SIG-M5 (cell line): ENCODE results near the gene CDH13.

Experiments used
- DNase-seq: peaks from one replicate; lab custom pipeline; 2025; lab: John Stamatoyannopoulos, UW

CDH13 gene

GRCh38 chr16:83515395-83515794, 888.6 kb downstream of the CDH13 start:
- no peak for DNase-seq

- no peak for DNase-seq
Measured at GRCh38 chr16:83516931-83517330, 890.2 kb downstream of the CDH13 start.

GRCh38 chr16:83517398-83517797, 890.6 kb downstream of the CDH13 start:
- no peak for DNase-seq

- DNase-seq = no peak
Measured at GRCh38 chr16:83520596-83520995, 893.8 kb downstream of the CDH13 start.

- no peak for DNase-seq
Measured at GRCh38 chr16:83530293-83530692, 903.5 kb downstream of the CDH13 start.

- no peak for DNase-seq
Measured at GRCh38 chr16:83532634-83533033, 905.9 kb downstream of the CDH13 start.

- DNase-seq = no peak
Measured at GRCh38 chr16:83533193-83533592, 906.4 kb downstream of the CDH13 start.

- no peak for DNase-seq
Measured at GRCh38 chr16:83538707-83539106, 911.9 kb downstream of the CDH13 start.

GRCh38 chr16:83539736-83540490, 913.1 kb downstream of the CDH13 start:
- DNase-seq = no peak

GRCh38 chr16:83541231-83541630, 914.5 kb downstream of the CDH13 start:
- no peak for DNase-seq

- DNase-seq = no peak
Measured at GRCh38 chr16:83542491-83542890, 915.7 kb downstream of the CDH13 start.

- no peak for DNase-seq
Measured at GRCh38 chr16:83549316-83550182, 922.8 kb downstream of the CDH13 start.

GRCh38 chr16:83550183-83550569, 923.4 kb downstream of the CDH13 start:
- DNase-seq = no peak

- DNase-seq = no peak
Measured at GRCh38 chr16:83552228-83552627, 925.5 kb downstream of the CDH13 start.

- no peak for DNase-seq
Measured at GRCh38 chr16:83552930-83553329, 926.2 kb downstream of the CDH13 start.

GRCh38 chr16:83554096-83554495, 927.3 kb downstream of the CDH13 start:
- DNase-seq = no peak

- DNase-seq = no peak
Measured at GRCh38 chr16:83554540-83554939, 927.8 kb downstream of the CDH13 start.

- no peak for DNase-seq
Measured at GRCh38 chr16:83561876-83562275, 935.1 kb downstream of the CDH13 start.

- DNase-seq = no peak
Measured at GRCh38 chr16:83568345-83568744, 941.6 kb downstream of the CDH13 start.

GRCh38 chr16:83574388-83574787, 947.6 kb downstream of the CDH13 start:
- DNase-seq = no peak

- DNase-seq = no peak
Measured at GRCh38 chr16:83577078-83577745, 950.4 kb downstream of the CDH13 start.

GRCh38 chr16:83578171-83578570, 951.4 kb downstream of the CDH13 start:
- DNase-seq = no peak

- DNase-seq = no peak
Measured at GRCh38 chr16:83579027-83579426, 952.3 kb downstream of the CDH13 start.
